SK-N-SH (cell line): ENCODE measurements around the gene RRAGC.
"Not testable (repeated sequence)": the region's sequence is repeated elsewhere in the genome, so short reads cannot be mapped to it uniquely, and the experiment has no call there.

Source experiments
- JUND ChIP-seq: IDR thresholded peaks from 2 replicates; pipeline ENCODE4 v1.4.0; 2012
- POLR2AphosphoS5 ChIP-seq: IDR thresholded peaks from 2 replicates; pipeline ENCODE4 v1.6.1; 2012; ENCODE audit warnings: low read depth, low read length
- TCF12 ChIP-seq: IDR thresholded peaks from 2 replicates; pipeline ENCODE4 v1.4.0; 2012
- TF ChIP-seq, protein P1 (sequence below): fragments of 200-600 bp; sonication (generic); IDR thresholded peaks from 2 replicates; pipeline ENCODE4 v1.6.1; 2017; ENCODE audit warnings: antibody characterized with exemption, mild to moderate bottlenecking, moderate library complexity
- TF ChIP-seq, protein P2 (sequence below): IDR thresholded peaks from 2 replicates; pipeline ENCODE4 v1.6.1; 2012; ENCODE audit warnings: mild to moderate bottlenecking, low read depth, low read length, moderate library complexity
- TF ChIP-seq, protein P3 (sequence below): IDR thresholded peaks from 2 replicates; pipeline ENCODE4 v1.4.0; 2012; ENCODE audit warnings: low read depth, borderline replicate concordance

DNA sequence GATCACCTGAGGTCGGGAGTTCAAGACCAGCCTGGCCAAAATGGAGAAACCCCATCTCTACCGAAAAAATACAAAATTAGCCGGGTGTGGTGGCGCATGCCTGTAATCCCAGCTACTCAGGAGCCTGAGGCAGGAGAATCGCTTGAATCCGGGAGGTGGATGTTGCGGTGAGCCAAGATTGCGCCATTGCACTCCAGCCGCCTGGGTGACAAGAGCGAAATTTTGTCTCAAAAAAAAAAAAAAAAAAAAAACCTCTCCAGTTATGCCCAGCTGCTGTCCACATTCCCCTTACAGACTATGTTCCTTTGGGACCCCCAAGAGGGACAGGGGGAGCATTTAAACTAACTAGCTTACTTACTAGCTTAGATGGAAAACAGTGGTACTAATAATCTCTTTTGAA lies 23.3 kb downstream of the RRAGC start:
- TF ChIP-seq, protein P1, sequence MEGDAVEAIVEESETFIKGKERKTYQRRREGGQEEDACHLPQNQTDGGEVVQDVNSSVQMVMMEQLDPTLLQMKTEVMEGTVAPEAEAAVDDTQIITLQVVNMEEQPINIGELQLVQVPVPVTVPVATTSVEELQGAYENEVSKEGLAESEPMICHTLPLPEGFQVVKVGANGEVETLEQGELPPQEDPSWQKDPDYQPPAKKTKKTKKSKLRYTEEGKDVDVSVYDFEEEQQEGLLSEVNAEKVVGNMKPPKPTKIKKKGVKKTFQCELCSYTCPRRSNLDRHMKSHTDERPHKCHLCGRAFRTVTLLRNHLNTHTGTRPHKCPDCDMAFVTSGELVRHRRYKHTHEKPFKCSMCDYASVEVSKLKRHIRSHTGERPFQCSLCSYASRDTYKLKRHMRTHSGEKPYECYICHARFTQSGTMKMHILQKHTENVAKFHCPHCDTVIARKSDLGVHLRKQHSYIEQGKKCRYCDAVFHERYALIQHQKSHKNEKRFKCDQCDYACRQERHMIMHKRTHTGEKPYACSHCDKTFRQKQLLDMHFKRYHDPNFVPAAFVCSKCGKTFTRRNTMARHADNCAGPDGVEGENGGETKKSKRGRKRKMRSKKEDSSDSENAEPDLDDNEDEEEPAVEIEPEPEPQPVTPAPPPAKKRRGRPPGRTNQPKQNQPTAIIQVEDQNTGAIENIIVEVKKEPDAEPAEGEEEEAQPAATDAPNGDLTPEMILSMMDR, result not testable (repeated sequence)
- not testable (repeated sequence) for TF ChIP-seq TCF12, JUND, POLR2AphosphoS5
- TF ChIP-seq, protein P2, sequence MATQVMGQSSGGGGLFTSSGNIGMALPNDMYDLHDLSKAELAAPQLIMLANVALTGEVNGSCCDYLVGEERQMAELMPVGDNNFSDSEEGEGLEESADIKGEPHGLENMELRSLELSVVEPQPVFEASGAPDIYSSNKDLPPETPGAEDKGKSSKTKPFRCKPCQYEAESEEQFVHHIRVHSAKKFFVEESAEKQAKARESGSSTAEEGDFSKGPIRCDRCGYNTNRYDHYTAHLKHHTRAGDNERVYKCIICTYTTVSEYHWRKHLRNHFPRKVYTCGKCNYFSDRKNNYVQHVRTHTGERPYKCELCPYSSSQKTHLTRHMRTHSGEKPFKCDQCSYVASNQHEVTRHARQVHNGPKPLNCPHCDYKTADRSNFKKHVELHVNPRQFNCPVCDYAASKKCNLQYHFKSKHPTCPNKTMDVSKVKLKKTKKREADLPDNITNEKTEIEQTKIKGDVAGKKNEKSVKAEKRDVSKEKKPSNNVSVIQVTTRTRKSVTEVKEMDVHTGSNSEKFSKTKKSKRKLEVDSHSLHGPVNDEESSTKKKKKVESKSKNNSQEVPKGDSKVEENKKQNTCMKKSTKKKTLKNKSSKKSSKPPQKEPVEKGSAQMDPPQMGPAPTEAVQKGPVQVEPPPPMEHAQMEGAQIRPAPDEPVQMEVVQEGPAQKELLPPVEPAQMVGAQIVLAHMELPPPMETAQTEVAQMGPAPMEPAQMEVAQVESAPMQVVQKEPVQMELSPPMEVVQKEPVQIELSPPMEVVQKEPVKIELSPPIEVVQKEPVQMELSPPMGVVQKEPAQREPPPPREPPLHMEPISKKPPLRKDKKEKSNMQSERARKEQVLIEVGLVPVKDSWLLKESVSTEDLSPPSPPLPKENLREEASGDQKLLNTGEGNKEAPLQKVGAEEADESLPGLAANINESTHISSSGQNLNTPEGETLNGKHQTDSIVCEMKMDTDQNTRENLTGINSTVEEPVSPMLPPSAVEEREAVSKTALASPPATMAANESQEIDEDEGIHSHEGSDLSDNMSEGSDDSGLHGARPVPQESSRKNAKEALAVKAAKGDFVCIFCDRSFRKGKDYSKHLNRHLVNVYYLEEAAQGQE, result not testable (repeated sequence)
- TF ChIP-seq, protein P3, sequence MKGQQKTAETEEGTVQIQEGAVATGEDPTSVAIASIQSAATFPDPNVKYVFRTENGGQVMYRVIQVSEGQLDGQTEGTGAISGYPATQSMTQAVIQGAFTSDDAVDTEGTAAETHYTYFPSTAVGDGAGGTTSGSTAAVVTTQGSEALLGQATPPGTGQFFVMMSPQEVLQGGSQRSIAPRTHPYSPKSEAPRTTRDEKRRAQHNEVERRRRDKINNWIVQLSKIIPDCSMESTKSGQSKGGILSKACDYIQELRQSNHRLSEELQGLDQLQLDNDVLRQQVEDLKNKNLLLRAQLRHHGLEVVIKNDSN, result not testable (repeated sequence)
